RCC 7860 (cell line): ENCODE data around the gene ARID5B.

Experiments
- DNase-seq: peaks from one replicate; pipeline ENCODE4 v3.0.0-alpha.2; 2015; ENCODE audit warnings: low spot score
- FAIRE-seq: peaks from 2 replicates; lab custom pipeline; 2012; peaks lifted over from hg19 to GRCh38; lab: Jason Lieb, UNC

The ARID5B gene

DNA sequence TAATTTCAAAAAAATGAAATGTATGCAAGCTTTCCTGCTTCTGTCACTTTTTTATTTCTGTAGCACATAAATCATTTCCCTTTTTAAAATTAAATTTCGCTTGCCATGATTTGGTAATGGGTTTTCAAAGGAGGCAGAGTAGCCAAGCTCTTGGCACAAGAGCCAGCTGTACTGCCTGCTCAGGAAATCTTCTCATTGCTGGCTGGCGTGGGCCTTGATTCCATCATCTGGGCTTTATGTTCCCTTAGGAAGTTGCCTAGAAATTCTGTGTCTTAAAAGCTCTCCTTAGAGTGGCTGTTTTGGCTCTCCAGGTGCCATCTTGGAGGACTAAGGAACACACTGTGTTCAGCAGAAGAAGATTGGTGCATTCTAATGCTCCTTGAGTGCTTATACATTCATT lies 107.4 kb downstream of the ARID5B start:
- FAIRE-seq: no peak
- no peak for DNase-seq

GRCh38 chr10:62010366-62010765 lies 108.9 kb downstream of the ARID5B start:
- no peak for DNase-seq
- no peak for FAIRE-seq

GRCh38 chr10:62011558-62011957 lies 110.1 kb downstream of the ARID5B start:
- no peak for DNase-seq
- no peak for FAIRE-seq

- no peak for DNase-seq
- FAIRE-seq: no peak
Measured at GRCh38 chr10:62012318-62012717, 110.8 kb downstream of the ARID5B start.

GRCh38 chr10:62014510-62014909 lies 113.0 kb downstream of the ARID5B start:
- FAIRE-seq: no peak

GRCh38 chr10:62015994-62016393 lies 114.5 kb downstream of the ARID5B start:
- DNase-seq: no peak
- no peak for FAIRE-seq

More at GRCh38 chr10:62014510-62014909, 113.0 kb downstream of the ARID5B start:
- DNase-seq: no peak

GRCh38 chr10:62016623-62017490 lies 115.4 kb downstream of the ARID5B start:
- FAIRE-seq: no peak
- no peak for DNase-seq

DNA sequence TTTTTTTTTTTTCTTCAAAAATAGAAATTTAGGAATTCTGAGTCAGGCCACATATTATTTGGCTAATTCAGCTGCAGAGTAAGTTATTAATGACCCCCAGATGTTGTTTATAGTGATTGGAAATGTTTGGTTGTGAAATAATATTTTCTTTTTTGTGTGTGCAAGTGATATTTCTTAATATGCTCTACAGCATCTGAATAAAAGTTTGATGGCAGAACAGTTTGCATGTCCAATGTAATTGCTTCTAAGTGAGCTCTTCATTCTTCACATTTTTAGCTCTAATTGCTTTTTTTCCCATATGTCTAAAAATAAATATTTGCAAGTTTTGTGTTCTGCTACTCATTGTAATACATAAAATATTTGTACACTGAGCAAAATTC lies 116.0 kb downstream of the ARID5B start:
- no peak for FAIRE-seq
- DNase-seq: no peak

- FAIRE-seq: no peak
Measured at GRCh38 chr10:62018131-62018911, 116.8 kb downstream of the ARID5B start.

DNA sequence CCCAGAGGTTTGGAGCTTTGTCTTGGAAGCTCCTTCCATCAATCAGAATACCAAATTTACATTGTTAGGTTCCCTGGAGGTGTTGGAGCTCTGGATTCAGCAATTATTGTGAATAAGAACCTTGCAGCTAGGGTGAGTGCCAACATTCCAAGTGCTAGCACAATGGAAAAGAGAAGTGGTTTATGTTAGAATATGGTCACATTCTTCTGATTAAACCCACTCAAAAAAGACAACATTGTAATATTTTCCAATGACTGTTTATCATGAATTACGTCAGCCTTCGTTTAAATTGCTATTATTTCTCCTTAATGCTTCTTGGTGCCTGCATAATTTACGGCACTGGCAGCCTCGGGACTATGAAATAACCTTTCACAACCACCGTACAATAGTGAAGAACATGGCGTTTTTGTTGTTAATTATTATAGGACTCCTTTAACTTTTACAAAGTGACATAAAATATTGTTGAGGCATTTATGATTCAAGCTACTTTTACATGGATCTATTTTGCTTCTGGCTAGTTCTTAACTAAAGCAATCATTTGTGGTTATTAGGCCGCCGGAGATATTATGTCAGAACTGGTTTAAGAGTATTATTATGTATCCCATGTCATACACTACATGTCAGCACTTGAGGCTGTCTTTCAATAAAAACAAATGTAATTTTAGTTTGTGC lies 117.7 kb downstream of the ARID5B start:
- no peak for FAIRE-seq
- no peak for DNase-seq

More at GRCh38 chr10:62018131-62018911, 116.8 kb downstream of the ARID5B start:
- DNase-seq: no peak

DNA sequence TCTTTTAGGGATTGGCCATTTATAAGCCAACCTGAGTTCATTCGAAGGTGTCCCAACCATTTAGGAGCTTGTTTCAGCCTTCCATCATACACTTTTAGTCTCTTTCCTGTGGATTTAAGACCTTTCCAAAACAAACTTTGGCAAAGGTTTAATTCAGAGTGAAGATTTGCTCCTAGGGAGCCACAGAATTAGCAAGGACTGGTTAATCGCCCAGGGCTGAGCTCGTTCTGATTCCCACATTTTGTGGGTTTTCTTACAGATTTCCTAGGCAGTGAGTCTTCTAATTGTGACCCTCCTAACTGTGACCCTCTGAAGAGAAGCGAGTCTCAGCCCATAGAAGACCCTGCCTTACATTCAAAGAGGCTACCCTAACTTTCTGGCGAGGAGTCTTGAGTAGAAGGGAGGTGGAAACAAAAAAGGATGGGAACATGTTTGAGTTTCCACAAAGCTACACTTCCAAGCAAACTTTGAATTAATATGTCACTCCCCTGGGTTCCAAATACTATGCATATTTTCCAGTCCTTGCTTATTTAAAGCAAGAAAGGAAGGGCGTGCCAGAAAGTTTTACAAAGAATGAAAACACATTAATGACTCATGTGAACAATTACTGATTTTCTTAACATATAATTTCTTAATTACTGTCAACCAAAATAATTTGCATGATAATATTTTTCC lies 118.3 kb downstream of the ARID5B start:
- DNase-seq: no peak
- no peak for FAIRE-seq

- no peak for DNase-seq
- FAIRE-seq: no peak
Measured at GRCh38 chr10:62021128-62021665, 119.7 kb downstream of the ARID5B start.

DNA sequence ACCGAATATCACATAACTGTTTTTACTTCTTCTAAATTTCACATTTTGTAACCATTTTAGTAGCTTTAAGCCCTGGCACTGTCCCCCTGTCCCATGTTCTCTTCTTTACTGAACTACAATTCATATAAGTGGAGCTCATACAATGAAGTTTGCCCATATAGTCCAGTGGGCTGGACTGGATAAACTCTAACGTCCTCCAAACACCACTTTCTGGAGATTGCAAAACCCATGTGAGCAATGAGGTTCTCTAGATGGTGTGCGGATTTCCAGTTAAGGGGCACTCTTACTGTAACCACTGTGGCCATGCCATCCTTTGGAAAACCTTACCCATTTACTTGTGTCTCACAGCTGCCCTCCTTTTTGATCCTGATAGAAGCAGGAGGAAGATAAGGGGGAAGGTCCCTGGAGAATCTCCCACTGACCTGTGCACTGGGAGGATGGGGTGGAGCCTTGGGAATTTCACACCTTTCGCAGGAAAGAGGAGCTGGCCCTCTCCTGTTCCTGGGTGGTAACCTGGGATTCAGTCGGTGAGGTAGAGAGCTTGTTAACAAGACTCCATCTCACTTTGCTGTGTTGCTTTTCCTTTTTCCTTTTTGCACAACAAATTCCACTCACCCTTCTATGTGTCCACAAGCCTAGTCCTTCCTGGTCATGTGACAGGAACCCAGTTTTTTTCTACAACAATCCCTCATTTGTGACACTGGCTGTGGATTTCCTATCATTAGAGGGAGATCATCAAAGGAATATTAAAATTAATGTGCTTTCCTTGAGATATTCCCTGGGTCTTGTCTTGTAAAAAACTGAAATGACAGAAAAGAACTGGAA lies 120.7 kb downstream of the ARID5B start:
- DNase-seq (no peak), FAIRE-seq (no peak)

DNA sequence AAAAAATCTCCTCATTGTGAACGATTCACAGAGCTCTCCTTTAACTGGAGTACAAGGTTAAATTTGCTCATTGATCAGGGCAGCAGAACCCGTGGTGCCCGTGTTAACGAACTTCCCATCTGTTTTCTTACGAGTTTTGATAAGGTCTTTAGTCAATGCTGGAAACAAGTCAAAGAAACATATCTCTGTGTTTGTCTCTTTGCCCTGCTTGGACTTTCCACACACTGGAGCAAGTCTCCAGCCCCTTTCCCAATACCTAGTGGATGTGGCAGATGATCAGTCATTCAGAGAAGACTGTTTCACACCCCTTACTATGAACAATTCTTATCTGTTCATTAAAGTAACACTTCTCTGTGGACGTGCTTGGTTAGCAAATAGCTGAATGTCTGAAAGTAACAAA lies 121.3 kb downstream of the ARID5B start:
- DNase-seq (no peak), FAIRE-seq (no peak)

- no peak for FAIRE-seq
- no peak for DNase-seq
Measured at GRCh38 chr10:62023329-62023728, 121.8 kb downstream of the ARID5B start.

GRCh38 chr10:62024026-62024701 lies 122.7 kb downstream of the ARID5B start:
- DNase-seq (no peak), FAIRE-seq (no peak)

DNA sequence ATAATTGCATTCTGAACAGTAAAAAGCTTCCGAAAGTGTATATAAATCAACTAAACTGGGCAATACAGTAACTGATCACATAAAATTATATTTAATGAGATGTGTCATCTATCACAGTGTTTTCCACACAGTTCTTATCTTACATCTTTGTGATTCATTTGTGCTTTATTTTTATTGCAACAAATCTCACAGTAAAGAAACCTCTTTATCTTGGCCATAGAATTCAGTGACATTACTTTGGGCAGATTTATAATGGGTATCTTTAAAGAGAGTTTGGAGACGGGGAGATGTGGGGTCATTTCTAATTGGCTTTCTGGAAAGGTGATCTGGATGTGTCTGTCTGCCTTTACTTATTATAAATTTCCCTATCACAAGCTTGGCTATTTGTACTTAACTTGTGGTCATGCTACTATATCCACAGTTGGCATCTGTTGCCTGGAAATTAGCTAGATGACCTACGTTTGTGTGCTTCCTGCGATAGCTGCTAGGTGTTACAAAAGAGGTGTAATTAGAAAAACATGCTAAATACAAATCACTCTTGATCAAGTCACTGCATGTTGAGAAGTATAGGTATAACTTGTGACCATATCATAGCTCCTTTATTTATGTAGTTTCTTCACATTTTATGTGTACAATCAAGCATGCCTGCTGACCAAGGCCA lies 123.8 kb downstream of the ARID5B start:
- FAIRE-seq (no peak), DNase-seq (no peak)
